GM19395 (cell line): ENCODE results near the gene AK1.

Experiments
- ATAC-seq: cut with Tn5 transposase; IDR thresholded peaks from one replicate; pipeline ENCODE4 v1.9.1; 2021; ENCODE audit warnings: mild to moderate bottlenecking, moderate library complexity; ENCODE audit not compliant: unreplicated experiment

Gene AK1

DNA sequence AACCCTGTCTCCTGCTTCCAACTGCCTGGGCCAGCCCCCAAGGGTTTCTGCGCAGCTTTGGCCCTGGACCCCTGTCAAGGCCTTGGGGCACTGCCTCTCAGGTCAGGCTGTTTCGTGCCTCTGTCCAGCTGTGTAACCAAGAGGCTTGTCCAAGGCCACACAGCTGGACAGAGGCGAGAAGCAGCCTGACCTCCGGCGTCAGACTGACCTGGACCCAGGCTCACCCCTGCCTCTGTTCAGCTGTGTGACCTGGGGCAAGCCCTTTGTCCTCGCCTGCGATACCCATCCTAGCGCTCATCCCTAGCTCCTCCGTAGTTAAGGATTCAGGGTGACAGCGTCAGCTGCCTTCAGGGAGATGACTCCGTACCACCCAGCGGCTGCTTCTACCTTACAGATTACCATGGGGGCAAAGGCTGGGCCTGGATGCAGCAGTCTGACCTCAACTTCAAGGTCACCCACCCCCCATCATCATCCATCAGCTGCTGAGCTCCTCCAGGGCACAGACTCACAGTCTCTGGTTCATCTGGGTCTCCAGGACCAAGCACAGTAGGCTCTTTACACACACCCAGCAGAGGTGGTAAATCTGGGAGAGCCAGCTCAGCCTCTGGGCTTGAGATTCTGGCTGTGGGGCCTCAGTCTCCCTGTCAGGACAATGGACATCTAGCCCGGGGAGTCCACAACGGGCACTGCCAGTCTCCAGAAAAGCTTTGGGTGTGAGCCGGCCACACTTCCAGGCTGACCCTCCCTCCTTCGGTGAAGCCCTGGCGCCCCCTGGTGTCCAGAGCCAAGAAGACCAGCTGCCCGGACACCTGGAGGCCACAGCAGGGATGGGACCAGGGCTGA is 7.9 kb downstream of the AK1 start:
- no peak for ATAC-seq

DNA sequence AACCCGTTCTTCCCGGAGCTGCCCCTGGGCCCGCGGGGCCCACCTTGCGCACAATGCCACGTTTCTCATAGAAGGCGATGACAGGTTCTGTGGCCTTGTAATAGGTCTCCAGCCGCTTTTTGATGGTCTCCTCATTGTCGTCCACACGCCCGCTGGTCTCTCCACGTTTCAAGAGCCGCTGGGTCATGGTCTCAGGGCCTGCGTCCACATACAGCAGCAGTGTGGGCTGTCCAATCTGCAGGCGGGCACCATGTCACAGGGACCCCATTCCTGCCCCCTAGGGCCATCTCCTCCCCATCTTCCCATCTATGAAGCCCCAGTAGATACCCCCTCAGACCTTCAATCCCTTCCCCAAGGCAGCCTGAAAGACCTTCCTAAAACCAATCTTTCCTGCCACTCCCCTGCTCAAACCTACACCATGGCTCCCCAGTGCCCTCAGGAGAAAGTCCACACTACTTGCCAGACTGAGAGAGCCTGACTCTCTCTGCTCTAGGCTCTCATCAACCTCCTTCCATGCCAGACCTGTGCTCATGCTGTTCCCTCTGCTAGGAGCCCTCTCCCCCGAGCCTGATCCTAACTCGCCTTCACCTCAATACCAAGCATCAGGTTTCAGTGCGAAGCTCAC is 9.1 kb downstream of the AK1 start:
- ATAC-seq = no peak

DNA sequence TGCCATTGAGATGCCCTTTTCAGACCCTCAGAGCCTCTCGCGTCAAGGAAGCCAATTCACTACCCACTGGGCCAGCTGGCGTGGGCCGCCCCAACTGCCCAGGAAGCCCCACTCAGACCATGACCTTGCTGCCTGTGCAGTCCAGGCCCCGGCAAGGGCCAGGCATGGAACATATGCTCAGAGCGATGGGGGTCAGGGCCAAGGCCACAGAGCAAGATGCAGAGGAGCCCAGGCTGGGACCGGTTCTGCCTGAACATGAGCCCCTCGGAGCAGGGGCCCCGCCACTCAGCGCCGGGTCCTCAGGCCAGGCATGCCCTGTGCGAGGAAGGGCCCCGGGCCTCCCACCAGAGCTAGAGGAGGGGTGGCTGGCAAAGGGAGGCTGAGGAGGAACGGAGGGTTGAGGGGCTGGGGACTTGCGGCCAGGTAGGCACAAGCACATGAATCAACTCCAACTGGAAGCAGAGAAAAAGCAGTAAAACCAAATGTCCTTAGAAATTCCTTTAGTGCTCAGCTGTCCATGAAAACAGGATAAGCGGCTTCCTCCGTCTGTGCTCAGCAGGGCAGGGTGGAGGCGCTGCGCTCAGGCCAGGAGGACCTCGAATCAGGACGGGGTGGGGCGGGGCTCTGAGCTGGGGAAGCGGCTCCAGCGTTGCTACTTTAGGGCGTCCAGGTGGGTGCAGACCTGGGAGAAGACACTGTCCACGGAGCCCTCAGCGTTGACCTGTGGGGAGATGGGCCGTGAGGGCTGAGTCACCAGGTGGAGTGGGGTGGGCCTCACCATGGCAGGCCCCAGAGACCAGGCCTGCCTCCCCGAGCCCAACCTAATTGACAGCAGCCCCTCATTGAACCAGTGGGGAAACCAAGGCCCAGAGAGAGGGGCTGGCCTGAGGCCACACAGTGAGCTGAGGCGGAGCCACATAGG is 9.9 kb downstream of the AK1 start:
- ATAC-seq = no peak

DNA sequence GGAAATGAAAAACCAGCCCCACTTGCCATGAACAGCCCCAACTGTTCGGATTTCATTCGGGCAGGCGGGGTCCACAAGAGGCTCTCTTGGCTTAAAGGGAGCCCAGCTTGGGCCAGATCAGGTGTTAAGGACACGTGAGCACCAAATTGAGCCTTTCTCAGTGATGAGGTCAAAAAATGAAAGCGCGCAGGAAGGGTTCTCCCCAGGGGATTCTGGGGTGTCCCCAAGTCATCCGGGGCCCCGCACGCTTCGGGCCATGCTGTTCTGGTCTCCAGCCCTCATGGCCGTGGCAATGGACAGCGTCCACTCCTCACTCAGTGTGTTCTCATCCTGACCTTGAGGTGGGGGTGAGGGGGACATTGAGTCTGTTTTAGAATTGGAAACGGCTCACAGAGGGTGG is 10.9 kb downstream of the AK1 start:
- no peak for ATAC-seq

DNA sequence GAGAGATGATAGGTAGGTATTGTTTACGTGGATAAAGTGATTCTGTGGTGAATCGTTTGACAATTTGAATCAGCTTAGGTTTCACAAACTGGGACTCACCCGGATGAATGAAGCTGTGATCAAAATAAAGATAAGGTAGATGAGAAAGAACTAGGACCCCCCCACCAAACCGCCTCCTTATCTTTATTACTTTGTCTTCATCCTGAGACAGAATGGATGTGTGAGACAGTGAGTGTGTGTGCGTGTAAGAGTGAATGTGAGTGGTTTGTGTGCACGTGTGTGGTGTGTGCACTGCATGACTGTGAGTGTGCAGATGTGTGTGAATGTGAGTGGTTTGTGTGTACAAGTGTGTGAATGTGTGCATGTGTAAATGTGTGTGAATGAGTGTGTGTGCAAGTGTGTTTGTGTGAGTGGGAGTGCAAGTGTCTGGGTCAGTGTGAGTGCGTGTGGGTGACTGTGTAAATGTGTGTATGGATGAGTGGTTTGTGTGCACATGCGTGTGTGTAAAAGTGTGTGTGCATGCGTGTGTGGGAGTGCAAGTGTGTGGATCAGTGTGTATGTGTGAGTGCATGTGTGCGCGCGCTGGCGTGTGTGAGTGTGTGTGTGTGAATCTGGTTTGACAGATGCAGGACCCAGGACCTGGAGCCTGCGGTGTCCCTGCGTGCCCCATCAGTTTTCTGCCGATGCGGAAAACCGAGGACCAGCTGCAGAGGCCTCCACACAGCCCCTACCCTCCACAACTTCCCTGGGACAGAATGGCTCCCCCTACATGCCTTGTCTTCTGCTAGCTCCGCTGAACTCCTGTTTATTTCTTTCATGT is 11.6 kb downstream of the AK1 start:
- ATAC-seq = no peak

DNA sequence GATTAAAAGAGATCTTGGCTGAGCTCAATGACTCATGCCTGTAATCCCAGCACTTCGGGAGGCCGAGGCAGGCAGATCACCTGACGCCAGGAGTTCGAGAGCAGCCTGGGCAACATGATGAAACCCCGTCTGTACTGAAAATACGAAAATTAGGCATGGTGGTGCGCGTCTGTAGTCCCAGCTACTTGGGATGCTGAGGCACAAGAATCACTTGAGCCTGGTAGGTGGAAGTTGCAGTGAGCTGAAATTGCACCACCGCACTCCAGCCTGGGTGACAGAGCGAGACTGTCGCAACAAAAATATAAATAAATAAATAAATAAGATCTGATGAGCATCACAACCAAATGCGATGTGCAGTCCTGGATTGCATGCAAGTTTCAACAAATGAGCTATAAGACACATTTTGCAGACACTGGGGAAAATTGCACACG is 14.3 kb downstream of the AK1 start:
- ATAC-seq = no peak

DNA sequence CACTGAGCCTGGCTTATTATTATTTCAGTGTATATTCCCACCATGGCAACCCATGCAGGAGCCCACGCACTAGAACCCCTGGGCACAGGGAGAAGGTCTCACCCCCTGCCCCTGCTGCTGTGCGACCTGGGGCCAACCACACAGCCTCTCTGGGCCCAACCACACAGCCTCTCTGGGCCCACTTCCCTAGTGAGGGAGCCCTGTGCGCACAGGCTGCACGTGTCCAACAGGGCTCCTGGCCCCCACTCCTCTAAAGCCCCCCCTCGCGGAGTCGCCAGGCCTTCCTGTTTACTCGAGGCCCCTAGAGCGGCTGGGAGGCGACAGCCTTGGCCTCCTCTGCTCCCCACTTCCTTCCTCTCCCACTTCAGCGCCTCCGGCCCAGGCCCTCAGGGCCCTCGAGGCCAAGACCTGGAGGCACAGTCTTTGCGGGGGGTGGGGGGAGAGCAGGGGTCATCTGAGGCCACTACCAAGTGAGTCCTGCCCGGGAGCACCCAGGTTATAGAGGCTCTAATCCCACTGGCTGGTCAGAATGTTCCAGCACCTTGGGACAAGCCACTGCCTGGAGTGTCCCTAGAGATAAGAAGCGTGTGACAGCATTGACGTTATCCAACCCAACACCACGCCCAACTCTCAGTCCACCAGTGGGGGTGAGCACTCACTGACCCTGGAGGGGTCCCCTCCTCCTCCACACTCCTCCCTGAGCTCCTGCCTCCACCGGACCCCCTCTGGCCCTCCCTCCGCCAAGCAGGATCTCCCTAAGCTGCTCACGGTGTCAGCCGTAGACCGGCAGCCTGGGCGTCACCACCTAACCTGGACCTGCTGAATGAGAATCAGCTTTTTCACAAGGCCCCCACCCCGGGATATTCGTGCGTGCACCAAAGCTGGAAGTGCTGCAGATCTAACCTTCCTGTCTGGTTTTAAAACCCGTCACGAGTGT is 15.1 kb downstream of the AK1 start:
- ATAC-seq = no peak

DNA sequence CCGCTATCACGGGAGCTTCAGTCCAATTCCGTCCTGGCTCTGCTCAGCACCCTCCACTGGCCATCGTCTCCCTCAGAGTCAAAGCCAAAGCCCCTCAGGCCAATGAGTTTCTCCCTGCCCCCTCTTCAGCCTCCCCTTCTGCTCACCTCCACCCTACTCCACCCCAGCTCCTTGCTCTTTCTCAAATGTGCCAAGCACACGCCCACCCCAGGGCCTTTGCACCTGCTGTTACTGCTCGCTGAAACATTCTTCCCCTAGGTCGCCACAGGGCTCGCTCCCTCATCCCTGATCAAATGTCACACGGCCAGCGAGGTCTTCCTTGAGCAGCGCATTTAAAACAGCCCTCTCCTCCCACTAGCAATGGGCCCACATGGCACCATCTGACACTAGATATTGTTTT is 16.7 kb downstream of the AK1 start:
- no peak for ATAC-seq

DNA sequence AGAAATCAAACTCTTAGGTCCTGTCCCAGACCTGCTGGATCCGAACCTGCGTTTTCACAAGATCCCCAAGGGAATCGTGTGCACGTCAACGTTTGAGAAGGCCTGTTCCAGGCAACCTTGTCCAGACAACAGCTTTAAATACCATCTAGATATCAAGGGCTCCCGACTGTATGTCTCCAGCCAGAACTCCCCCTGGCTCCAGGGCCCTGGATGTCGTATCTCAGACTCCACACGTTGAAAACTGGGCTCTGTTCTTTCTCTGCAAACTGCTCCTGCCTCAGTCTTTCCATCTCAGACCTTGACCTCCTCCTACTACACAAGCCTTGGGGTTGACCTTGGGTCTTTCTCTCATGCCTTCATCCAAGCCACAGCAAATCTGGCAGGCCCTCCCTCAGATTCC is 17.2 kb downstream of the AK1 start:
- no peak for ATAC-seq

DNA sequence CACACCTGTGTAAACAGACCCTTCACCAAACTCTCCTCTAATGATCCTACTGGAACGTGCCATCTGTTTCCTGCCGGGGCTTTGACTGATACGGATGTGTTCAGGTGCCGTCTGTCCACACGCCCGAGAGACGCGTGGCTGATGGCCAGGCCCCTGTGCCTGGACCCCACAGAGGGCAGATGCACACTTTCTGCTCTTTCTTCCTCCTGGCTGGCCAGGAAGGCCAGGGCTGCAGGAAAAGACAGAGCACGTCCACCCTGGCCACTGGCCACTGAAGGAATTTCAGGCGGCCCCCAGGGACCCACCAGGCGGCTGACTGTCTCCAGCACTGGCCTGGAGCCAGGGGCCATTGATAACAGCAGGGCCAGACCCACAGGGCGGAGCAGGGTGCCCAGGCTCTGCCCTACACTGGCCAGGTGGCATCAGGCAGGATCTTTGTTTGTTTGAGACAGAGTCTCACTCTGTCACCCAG is 19.4 kb downstream of the AK1 start:
- ATAC-seq = no peak

DNA sequence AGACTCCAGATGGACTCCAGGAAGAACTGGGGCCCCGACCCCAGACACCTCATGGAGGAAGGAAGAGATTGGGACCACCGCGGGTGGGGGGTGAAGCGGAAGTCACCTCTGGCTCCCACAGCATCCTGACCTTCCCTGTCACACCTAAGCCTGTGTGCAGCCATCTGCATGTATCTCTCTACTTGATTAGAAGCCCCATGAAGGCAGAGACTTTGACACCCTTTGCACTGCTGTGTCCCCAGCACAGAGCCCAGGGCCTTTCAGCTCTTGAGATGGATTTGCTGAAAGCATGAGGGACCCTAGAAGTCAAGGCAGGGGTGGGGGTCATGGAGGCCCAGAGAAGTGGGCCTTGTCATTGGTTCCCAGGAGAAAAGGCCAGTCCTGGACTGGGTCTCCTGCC is 20.2 kb downstream of the AK1 start:
- ATAC-seq = no peak

DNA sequence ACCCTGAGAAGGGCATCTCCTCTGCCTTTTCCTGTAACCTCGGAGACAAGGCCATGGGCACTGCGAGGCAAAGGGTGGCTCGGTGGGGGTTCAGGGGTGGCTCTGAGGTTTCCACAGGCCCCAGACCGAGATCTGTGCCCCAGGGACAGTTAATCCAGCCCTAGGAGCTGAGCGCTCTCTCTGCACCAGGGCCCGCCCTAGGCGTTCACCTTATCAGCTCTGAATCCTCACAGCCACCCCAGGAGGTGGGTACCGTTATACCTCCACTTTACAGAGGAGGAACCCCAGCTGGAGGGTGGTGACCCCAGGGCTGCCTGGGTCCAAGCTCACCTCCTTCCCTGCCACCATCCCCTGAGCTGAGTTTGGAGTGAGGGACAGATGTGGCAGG is 20.8 kb downstream of the AK1 start:
- no peak for ATAC-seq

DNA sequence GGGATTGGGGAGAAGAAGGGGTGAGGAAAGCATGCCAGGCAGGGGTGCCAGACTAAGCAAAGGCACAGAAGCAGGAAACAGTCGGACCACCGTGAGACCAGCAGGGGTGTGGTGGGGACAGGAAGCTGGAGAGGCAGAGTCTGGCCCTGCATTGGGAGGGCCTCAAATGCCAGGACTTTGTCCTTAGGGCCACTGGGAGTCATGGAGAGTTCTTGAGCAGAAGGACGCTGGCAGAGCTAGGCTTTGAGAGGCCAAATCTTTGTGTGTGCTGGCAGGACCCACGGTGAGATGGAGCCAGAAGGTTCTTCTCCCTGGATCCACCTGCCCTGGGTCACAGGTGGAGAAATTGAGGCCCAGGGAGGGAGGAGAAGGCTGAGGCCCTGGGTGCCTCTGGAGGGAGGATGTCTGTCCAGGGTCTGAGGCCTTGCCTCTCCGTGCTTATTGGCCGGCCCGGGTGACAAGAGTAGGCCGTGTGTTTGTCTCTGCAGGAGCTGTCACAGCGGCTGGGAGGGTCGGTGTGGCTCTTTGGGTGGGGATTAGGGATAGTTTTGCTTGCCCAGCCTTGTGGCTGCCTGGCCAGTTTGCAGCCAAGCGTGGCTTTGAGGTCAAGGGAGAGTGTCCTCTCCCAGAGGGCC is 21.3 kb downstream of the AK1 start:
- ATAC-seq = no peak

DNA sequence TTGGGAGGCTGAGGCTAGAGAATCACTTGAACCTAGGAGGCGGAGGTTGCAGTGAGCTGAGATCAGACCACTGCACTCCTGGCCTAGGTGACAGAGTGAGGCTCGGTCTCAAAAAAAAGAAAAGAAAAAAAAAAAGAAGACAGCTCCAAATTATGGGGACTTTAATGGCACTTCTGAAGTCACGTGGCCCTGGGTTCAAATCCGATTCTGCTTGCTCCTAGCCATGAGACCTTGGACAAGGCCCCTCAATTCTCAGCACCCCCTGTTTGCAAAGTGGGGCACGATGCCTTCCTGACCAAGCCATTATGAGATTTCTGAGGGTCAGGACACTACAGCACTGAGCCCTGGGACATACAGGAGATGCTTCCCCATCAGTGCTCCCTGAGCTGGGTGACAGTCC is 22.0 kb downstream of the AK1 start:
- no peak for ATAC-seq

DNA sequence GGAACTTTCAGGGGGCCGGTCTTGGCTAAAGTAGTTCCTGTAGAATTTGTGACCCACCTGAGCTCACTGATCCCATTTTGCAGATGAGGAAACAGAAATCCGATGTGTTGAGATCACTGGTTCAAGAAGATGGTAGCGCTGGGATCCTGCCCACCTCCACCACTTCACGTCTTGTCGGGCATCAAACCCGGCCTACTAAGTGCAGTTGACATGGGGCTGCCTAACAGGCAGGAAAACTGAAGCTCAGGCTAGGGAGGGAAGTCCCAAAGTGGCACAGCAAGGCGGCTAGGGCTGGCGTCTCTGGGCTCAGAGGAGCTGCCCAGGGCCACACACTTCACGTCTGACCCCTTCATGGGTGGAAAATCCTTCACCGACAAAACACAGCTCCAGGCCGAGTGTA is 22.5 kb downstream of the AK1 start:
- ATAC-seq = no peak

DNA sequence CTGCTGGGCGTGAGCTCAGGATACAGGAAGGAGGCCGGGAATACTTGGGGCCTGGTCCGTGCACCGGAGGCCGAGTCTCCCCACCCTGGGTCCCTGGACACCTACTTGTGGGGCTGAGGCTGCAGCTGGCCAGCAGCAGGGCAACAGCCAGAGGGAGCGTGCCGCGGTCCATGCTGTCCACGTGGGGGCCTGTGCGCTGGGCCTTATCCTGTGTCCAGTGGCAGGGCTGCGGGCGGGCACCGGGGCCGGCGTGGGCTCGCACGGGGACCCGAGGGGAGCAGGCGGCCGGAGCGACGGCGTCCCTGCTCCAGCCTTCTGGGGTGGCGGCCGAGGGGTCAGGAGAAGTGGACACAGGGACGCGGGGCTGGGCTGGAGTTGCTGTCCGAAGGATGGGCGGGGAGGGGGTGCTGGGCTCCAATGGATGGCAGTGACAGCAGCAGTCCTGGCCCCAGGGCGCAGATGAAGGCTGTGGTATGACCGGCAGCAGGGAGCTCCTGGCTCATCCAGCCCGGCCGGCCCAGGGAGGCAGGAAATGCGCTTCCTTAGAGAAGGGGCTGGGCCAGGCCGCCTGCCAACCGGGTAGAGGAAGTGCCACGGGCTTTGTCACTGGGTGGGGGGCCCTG is 23.2 kb downstream of the AK1 start, which contains the start of gene ENG:
Gene ENG (minus strand): TSS at position 475 of the 623 bp plus-strand sequence. CDS start 303 bp downstream, at position 172.
- ATAC-seq = no peak

DNA sequence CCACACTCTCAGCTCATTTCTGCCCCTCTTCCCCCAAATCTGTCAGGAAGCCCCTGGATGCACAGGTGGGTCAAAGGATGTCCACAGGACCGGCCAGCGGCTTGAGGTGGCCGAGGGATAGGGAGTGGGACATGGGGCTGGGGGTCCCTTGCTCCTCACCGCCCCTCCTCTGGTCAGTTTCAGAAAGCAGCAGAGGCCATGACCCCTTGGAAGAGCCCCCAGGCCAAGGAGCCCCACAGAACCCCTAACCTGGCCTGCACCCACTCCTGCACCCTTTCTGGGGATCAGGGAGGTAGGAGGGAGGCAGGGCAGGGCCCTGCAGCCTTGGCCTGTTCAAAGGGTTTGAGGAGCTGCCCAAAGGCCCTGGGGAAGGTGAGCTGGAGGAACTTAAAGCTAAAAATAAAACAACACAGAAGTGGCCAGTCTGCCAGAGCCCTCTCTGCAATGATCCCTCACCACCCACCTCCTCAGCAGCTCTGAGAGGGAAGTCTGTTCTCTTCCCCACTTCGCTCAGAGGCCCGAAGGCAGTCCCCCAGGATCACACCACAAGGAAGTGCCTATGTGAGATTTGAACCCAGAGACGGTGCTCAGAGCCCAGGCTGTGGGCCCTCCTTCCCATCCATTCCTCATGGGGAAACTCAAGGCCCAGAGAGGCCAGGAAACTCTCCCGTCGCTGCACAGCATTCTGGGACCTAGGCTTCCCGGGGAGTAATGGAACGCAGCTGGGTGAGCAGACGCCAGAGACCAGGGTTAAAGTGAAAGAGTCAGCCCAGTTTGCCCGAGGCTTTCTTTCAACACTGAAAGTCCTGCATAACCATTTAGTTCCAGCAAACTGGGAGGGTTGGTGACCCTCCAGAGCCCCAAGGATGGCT is 23.9 kb downstream of the AK1 start:
- no peak for ATAC-seq
